GM19193 (cell line): Measurements from ENCODE around the gene TMA7.

Source experiments
- POLR2A ChIP-seq: IDR thresholded peaks from 4 replicates; pipeline ENCODE4 v1.6.1; 2011; ENCODE audit not compliant: insufficient read depth, insufficient read length; ENCODE audit errors: extremely low read depth

TMA7 gene

DNA sequence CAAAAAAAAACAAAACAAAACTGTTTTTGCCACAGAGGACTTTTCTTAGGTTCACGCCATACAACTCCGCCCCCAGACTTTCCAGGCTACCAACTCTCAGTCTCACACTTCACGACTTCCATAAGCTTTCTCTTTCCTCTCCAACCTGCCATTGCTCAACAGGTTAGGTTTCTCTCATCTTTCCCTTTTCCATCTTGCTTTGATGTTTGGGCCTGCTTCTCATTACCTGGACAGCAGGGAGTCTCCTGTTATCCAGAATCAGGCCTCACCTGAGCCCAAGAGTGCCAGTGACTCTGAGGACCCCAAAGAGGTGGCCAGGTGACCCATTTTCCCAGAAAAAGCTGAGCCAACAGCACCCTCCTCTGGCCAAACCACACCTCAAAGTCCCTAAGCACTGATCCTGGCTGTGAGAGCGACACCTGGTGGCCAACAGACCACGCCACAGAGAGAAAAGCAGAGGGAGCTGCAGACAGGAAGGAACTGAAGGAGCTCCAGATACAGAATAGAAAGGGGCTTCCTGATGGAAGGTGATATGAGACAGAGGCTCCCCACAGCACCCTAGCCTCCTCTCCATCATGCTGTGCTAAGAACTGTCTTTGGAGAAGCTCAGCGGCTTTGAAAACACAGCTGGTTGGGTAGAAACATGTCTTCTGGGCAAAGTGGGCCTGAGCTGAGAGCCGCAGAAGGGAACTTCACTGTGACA, 4.1 kb upstream of the TMA7 start:
- no peak for TF ChIP-seq POLR2A

GRCh38 chr3:48436477-48436787, 3.6 kb upstream of the TMA7 start:
- TF ChIP-seq POLR2A, result no peak

DNA sequence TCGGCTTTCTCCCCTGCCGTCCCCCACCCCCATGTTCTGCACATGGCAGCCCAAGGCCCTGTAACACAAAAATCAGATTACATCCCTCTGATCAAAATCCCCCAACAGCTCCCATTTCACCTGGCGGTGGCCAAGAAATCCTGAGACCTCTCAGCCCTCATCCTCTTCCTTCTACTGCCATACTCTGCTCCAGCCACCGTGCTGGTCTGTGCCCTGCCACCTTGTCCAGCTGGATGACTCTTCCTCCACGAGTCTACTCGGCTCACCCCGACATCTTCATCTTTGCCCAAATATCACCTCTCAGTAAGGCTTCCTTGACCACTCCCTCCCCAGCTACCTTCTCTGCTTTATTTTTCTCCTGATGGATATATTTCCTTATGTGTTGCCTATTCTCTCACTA, 3.2 kb upstream of the TMA7 start:
- TF ChIP-seq POLR2A, result no peak

- TF ChIP-seq POLR2A, result no peak
Observed at GRCh38 chr3:48437812-48438211, 2.2 kb upstream of the TMA7 start.

DNA sequence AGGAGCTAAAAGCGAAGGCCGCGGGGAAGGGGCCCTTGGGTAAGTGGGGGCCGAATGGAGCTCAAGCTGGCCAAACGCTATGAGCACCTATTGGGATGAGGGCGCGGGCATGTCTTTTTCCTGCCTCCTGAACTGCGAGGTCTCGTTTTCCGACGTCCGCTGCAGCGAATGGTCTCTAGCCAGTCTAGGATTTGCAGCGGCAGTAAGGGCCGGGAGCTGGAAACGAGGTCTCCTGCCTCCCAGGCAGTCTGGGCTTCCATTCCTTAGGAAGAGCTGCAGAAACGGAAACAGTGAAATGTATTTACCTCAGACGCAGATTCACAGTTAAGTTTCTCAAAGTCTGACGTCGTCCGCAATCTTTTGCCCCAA, 517 bp downstream of the TMA7 start:
- no peak for TF ChIP-seq POLR2A

GRCh38 chr3:48441940-48442339, 1.9 kb downstream of the TMA7 start:
- no peak for TF ChIP-seq POLR2A

DNA sequence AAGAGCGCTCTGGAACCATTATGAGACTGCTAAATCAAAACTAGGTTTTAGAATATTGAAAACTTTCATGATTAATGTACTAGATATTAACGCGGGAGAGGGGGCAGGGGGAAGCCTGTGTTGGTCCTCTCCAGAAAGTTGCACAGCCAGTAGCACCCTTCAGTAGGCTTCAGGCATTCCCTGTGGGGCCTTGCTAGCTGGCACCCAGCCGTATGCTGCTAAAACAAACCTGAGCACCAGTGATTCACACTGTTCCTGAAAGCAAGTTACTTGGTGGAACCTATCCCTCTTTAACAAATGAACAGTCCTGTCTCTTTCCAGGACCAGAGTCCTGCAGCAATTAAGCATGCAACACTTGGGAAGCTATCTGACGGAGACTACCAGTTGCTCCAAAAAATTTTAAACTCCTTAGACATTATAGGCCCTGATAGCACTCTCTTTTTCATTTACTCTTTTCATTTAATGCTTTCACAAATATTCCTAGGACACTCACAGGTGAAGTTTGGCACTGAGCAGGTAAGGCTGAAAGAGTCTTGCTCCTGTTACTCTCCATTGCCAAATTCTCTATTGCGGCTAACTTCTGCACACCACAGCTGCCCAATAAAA, 5.3 kb downstream of the TMA7 start:
- no peak for TF ChIP-seq POLR2A

DNA sequence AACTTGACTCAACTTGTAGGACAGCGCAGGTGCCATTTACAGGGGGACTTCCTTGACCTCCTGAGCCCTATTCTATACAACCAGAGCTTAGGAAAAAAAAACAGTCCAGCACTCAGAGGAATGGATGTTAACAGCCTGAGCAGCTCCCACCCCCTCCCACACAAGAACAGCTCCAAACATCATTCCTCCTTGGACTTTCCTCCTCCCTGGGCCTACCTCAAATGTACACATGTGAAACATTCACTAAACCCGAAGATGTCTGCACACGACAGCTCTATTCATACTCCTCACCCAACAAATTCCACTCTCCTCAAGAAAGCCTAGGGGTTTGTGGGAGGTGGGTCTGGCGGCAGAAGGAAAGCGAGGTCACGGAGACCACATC, 6.0 kb downstream of the TMA7 start:
- TF ChIP-seq POLR2A, result no peak

GRCh38 chr3:48446425-48447193, 6.6 kb downstream of the TMA7 start, which contains the start of gene ATRIP:
TSS of gene ATRIP (plus strand) at chr3:48446737. CDS start at chr3:48446846, 109 bp downstream.
- peak; percentile 95 for TF ChIP-seq POLR2A

GRCh38 chr3:48451270-48451669, 11.2 kb downstream of the TMA7 start:
- TF ChIP-seq POLR2A, result no peak

- no peak for TF ChIP-seq POLR2A
Observed at GRCh38 chr3:48456456-48456855, 16.4 kb downstream of the TMA7 start.

GRCh38 chr3:48459331-48459730, 19.3 kb downstream of the TMA7 start:
- TF ChIP-seq POLR2A, result no peak

- TF ChIP-seq POLR2A, result no peak
Observed at GRCh38 chr3:48459773-48460516, 19.9 kb downstream of the TMA7 start.

DNA sequence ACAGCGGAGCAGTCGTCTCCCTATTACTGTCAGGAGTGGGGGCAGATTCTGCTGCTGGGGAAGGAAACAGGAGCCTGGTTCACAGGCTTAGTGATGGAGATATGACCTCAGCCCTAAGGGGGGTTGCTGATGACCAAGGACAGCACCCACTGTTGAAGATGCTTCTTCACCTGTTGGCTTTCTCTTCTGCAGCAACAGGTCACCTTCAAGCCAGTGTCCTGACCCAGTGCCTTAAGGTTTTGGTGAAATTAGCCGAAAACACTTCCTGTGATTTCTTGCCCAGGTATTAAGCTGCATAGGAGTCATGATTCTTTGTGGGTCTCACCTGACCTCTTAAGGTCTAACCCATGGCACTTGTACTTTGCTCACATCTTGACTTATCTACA, 20.5 kb downstream of the TMA7 start:
- TF ChIP-seq POLR2A, result no peak

DNA sequence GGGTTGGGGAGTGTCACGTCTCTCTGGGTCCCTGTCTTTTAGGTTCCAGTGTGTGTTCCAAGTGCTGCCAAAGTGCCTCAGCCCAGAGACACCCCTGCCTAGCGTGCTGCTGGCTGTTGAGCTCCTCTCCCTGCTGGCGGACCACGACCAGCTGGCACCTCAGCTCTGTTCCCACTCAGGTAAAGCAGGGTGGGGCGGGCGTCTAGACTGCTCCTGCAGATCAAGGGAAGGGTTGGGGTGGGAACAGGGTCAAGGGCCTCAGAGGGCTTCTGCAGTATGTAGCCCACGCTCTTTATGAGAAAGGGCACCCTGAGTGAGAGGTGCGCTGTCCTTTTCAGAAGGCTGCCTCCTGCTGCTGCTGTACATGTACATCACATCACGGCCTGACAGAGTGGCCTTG, 23.6 kb downstream of the TMA7 start:
- no peak for TF ChIP-seq POLR2A

DNA sequence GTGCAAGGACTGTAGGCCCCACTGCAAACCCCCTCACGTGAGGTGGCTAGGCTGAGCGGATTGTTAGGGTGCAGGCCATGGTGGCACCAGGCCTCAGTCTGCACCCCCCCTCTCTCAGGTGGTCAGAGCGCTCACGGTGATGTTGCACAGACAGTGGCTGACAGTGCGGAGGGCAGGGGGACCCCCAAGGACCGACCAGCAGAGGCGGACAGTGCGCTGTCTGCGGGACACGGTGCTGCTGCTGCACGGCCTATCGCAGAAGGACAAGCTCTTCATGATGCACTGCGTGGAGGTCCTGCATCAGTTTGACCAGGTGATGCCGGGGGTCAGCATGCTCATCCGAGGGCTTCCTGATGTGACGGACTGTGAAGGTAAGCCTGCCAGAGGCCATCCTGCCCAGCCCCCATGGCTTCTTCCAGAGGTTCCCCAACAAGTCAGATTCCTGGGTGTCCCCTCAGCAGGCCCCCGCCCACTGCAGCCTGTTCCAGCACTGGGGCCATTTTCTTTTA, 24.7 kb downstream of the TMA7 start:
- no peak for TF ChIP-seq POLR2A

DNA sequence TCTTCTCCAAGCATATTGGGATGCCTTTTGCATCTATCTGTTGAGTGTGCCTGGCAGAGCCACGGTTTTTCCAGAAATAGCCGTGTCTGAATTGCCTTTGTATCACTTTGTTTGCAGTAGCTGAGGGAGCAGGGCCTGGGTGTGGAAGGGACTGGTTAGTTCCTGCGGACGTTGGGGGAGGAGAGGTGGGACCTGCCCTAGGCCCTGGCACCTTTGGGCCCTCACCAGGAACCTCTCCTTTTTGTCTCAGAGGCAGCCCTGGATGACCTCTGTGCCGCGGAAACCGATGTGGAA, 25.1 kb downstream of the TMA7 start:
- TF ChIP-seq POLR2A, result no peak
